ENCODE measurements around the gene MYL10. TPM values are rescaled to one million over a fixed set of nuclear protein-coding genes. Genes with fewer than 3 reads are reported as not detected.

Gene MYL10
- total and polyA plus RNA-seq, 2 experiments from 2014 or later: 0.23 to 1.2 TPM

DNA sequence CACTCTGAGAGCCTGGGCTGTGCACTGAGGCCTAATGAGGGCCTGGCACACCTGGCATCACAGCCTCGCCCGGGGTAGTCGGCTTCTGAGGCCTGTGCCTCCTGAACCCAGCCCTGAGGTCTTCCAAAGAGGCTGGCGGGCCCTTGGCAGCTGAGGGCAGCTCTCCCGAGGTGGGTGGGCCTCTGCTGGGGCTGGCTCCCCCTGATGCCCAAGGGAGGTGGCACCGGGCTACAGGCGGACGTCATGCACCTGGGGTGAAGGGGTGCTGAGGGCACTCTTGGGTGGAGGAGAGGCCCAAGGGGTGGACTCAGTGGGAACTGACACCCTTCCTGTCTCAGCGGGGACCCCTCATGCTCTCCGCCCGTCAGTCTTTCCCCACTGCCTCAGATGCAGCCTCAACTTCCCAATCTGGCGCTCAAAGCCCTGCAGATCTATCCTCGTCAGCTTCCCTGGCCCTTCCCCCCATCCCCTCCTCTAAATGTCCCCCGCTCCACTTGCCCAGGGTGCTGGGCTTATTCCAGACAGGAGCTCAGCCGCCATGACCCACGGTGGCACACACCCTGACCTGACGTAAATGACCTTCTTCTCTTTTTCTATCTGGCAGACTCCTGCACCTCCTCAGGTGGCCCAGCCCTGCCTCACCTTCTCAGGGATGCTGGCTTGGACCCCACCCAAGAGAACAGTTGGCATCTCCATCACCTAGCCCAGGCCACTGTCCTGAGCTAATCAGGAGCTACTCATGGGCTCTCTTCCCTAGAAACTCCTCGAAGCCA lies 38.2 kb downstream of the MYL10 start:
- no peak for DNase-seq (ENCODE audit: low spot score)
- TF ChIP-seq, protein P1, sequence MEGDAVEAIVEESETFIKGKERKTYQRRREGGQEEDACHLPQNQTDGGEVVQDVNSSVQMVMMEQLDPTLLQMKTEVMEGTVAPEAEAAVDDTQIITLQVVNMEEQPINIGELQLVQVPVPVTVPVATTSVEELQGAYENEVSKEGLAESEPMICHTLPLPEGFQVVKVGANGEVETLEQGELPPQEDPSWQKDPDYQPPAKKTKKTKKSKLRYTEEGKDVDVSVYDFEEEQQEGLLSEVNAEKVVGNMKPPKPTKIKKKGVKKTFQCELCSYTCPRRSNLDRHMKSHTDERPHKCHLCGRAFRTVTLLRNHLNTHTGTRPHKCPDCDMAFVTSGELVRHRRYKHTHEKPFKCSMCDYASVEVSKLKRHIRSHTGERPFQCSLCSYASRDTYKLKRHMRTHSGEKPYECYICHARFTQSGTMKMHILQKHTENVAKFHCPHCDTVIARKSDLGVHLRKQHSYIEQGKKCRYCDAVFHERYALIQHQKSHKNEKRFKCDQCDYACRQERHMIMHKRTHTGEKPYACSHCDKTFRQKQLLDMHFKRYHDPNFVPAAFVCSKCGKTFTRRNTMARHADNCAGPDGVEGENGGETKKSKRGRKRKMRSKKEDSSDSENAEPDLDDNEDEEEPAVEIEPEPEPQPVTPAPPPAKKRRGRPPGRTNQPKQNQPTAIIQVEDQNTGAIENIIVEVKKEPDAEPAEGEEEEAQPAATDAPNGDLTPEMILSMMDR (IDR thresholded peaks at IDR 0.05; ENCODE audit: poor library complexity): no peak
- TF ChIP-seq EZH2phosphoT487 (IDR thresholded peaks at IDR 0.05; ENCODE audit: low read depth, severe bottlenecking, unreplicated experiment) (no peak), EZH2 (IDR thresholded peaks at IDR 0.05; ENCODE audit: borderline replicate concordance) (no peak)

DNA sequence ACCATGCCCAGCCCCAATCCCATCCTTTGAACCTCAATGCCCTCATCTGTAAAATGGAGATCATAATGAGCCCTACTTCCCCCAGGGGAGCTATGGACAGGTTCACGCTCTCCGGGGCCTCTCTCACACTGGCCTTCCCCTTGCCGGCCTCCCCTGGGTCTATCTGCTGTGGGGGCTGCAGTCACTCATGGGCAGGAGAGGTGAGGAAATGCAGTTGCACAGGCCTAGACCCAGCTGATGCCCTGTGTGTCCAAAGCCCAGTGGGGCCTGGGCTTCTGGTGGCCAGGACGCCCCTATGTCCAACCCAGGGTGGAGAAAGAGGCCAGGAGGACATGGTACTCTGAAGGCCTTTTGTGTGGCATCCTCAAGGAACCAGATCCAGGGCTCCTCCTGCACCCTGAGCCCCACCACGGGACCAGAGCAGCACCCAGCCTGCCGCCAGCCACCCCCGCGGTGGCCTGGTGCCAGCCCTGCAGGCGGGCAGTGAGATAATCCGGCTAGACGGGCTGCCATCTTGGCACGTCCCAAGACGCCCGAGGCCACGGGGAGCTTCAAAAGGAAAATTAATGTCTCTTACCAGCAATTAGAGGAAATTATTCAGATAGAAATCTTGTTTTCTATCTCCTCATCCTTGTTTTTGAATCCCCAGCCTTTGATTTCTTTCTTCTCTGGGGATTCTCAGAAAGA lies 39.0 kb downstream of the MYL10 start:
- Histone ChIP-seq H3K79me2 (no peaks in the 10 kb centered on the region), H3K9me3 (ENCODE audit: low read depth) (no peaks in the 10 kb centered on the region), H3K27ac (no peak overlapping the region), H3K4me2 (no peak overlapping the region), H3K4me3 (no peak overlapping the region), H3K4me1 (ENCODE audit: insufficient read depth) (peaks cover 34% of the 10 kb centered on the region), H4K20me1 (ENCODE audit: insufficient read depth, poor library complexity, severe bottlenecking) (no peaks in the 10 kb centered on the region), H3K27me3 (no peaks in the 10 kb centered on the region), H2AFZ (no peak overlapping the region), H3K9me2 (replicated peaks; ENCODE audit: insufficient read depth) (no peaks in the 10 kb centered on the region), H3K36me3 (replicated peaks; ENCODE audit: insufficient read depth, low read depth) (no peaks in the 10 kb centered on the region)
- WGBS (ENCODE audit: low lambda C conversion rate, missing lambda C conversion rate): 84% methylated on average over 15 of the region's 15 CpGs
- TF ChIP-seq, protein P1 (IDR thresholded peaks at IDR 0.05; ENCODE audit: poor library complexity): no peak
- no peak for DNase-seq (ENCODE audit: low spot score)

More for the DNA sequence above, 38.2 kb downstream of the MYL10 start:
- Histone ChIP-seq H3K4me3 (no peak overlapping the region), H2AFZ (no peak overlapping the region), H3K79me2 (no peaks in the 10 kb centered on the region), H3K9me2 (replicated peaks; ENCODE audit: insufficient read depth) (no peaks in the 10 kb centered on the region), H3K27me3 (no peaks in the 10 kb centered on the region), H3K4me2 (no peak overlapping the region), H3K36me3 (replicated peaks; ENCODE audit: insufficient read depth, low read depth) (no peaks in the 10 kb centered on the region), H3K27ac (no peak overlapping the region), H4K20me1 (ENCODE audit: insufficient read depth, poor library complexity, severe bottlenecking) (no peaks in the 10 kb centered on the region), H3K9me3 (ENCODE audit: low read depth) (no peaks in the 10 kb centered on the region), H3K4me1 (ENCODE audit: insufficient read depth) (peaks cover 26% of the 10 kb centered on the region)
- WGBS (ENCODE audit: low lambda C conversion rate, missing lambda C conversion rate): 96% methylated on average over 18 of the region's 18 CpGs

DNA sequence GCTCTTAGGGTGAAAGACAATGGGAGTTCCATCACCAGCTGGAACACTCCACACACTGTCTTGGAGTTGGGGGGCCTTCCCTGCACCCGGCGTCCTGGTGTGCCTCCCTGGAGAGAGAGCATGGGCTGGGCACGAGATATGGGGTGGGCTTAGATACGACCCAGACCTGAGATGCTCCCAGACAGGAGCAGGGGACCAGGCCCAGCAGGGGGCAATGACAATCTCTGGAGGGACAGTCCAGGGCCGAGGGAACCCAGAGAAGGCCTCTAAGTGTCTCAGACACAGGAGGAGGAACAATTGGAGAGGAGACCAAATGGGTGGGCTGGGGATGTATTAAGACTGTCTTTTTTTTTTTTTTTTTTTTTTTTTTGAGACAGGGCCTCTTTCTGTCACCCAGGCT lies 40.0 kb downstream of the MYL10 start:
- Histone ChIP-seq H4K20me1 (ENCODE audit: insufficient read depth, poor library complexity, severe bottlenecking) (no peaks in the 10 kb centered on the region), H3K9me3 (ENCODE audit: low read depth) (no peaks in the 10 kb centered on the region), H2AFZ (no peak overlapping the region), H3K4me2 (no peak overlapping the region), H3K36me3 (replicated peaks; ENCODE audit: insufficient read depth, low read depth) (no peaks in the 10 kb centered on the region), H3K4me1 (ENCODE audit: insufficient read depth) (peaks cover 34% of the 10 kb centered on the region), H3K27me3 (no peaks in the 10 kb centered on the region), H3K79me2 (no peaks in the 10 kb centered on the region), H3K4me3 (no peak overlapping the region), H3K27ac (peak overlapping the region; percentile 87), H3K9me2 (replicated peaks; ENCODE audit: insufficient read depth) (no peaks in the 10 kb centered on the region)
- WGBS (ENCODE audit: low lambda C conversion rate, missing lambda C conversion rate): 65% methylated on average over 5 of the region's 5 CpGs
- no peak for TF ChIP-seq EZH2 (IDR thresholded peaks at IDR 0.05; ENCODE audit: borderline replicate concordance)
- TF ChIP-seq, protein P1 (IDR thresholded peaks at IDR 0.05; ENCODE audit: poor library complexity): no peak
- no peak for TF ChIP-seq EZH2phosphoT487 (IDR thresholded peaks at IDR 0.05; ENCODE audit: low read depth, severe bottlenecking, unreplicated experiment)
- no peak for DNase-seq (ENCODE audit: low spot score)
